H1 (cell line): Measurements from ENCODE around the gene MAPK14. TPM values are rescaled to one million over a fixed set of nuclear protein-coding genes. Genes with fewer than 3 reads are reported as not detected.

ENCODE experiments used
- CTCF ChIA-PET: fragments of 300-600 bp; sonication (Branson Sonifier 250); formaldehyde crosslinking; loops from one replicate; lab custom pipeline; 2021; ENCODE audit not compliant: partially characterized antibody; lab: Charles Lee
- POLR2A ChIA-PET: fragments of 300-600 bp; sonication (Branson Sonifier 250); formaldehyde crosslinking; loops from one replicate; lab custom pipeline; 2021; ENCODE audit warnings: inconsistent platforms; ENCODE audit not compliant: partially characterized antibody; lab: Charles Lee
- DNase-seq, 2 experiments: peaks; one replicate each; pipeline versions ENCODE4 v3.0.0 to v3.0.0-alpha.2; 2010 to 2022; ENCODE audit warnings: low spot score in 2 of 2, low read depth in 1 of 2, mixed read lengths in 1 of 2
- FAIRE-seq: peaks from 2 replicates; lab custom pipeline; 2011; peaks lifted over from hg19 to GRCh38; lab: Jason Lieb, UNC
- H2AFZ ChIP-seq: 2 replicates; pipeline ENCODE4 v1.8.1; 2012; ENCODE audit warnings: low read length, inconsistent platforms
- H2AK5ac ChIP-seq: 2 replicates; pipeline ENCODE4 v1.6.1; 2013; ENCODE audit warnings: low read depth, low read length
- H2BK120ac ChIP-seq: replicated peaks from 2 replicates; pipeline ENCODE3; 2013; ENCODE audit warnings: low read depth, low read length, inconsistent platforms
- H2BK12ac ChIP-seq: 2 replicates; pipeline ENCODE4 v1.6.1; 2013; ENCODE audit warnings: low read depth, low read length
- H2BK15ac ChIP-seq: 2 replicates; pipeline ENCODE4 v1.6.1; 2013; ENCODE audit warnings: low read length
- H2BK20ac ChIP-seq: 2 replicates; pipeline ENCODE4 v1.6.1; 2013; ENCODE audit warnings: low read length
- H2BK5ac ChIP-seq: 2 replicates; pipeline ENCODE4 v1.6.1; 2013; ENCODE audit warnings: low read depth, low read length
- H3K14ac ChIP-seq: 2 replicates; pipeline ENCODE4 v1.6.1; 2013; ENCODE audit warnings: inconsistent platforms; ENCODE audit not compliant: insufficient read length
- H3K18ac ChIP-seq: 2 replicates; pipeline ENCODE4 v1.6.1; 2013; ENCODE audit warnings: low read length; ENCODE audit errors: extremely low read depth
- H3K23ac ChIP-seq: 2 replicates; pipeline ENCODE4 v1.6.1; 2013; ENCODE audit warnings: inconsistent platforms; ENCODE audit not compliant: insufficient read length
- H3K23me2 ChIP-seq: 2 replicates; pipeline ENCODE4 v1.6.1; 2013; ENCODE audit warnings: low read depth, low read length
- H3K27ac ChIP-seq: 2 replicates; pipeline ENCODE4 v1.6.1; 2011; ENCODE audit warnings: low read depth, low read length, inconsistent platforms
- H3K27me3 ChIP-seq, 4 experiments: replicated peaks in 1 of 4; 1 replicate in 1 of 4; 2 replicates in 3 of 4; pipeline versions ENCODE4 v1.6.1 to v1.8.1; 2011 to 2013; ENCODE audit warnings: low read length in 3 of 4, mild to moderate bottlenecking in 3 of 4, inconsistent platforms in 2 of 4, mixed read lengths in 2 of 4, moderate library complexity in 1 of 4; ENCODE audit not compliant: control insufficient read depth in 3 of 4, insufficient read depth in 3 of 4; ENCODE audit errors: extremely low read depth in 1 of 4
- H3K36me3 ChIP-seq, 4 experiments: 2 replicates each; pipeline versions ENCODE4 v1.6.1 to v1.8.1; 2011 to 2013; ENCODE audit warnings: mild to moderate bottlenecking in 4 of 4, low read length in 3 of 4, moderate library complexity in 2 of 4, control low read depth in 1 of 4, inconsistent platforms in 1 of 4; ENCODE audit not compliant: insufficient read depth in 4 of 4, control insufficient read depth in 2 of 4
- H3K4ac ChIP-seq: replicated peaks from 2 replicates; pipeline ENCODE3; 2013; ENCODE audit warnings: low read length, low read depth, mixed read lengths, inconsistent platforms; ENCODE audit not compliant: insufficient read length
- H3K4me1 ChIP-seq, 4 experiments: replicated peaks in 1 of 4; 1 replicate in 1 of 4; 2 replicates in 3 of 4; pipeline versions ENCODE4 v1.6.1 to v1.8.1; 2011 to 2013; ENCODE audit warnings: low read length in 3 of 4, inconsistent platforms in 2 of 4, mixed read lengths in 1 of 4; ENCODE audit not compliant: insufficient read depth in 4 of 4, control insufficient read depth in 3 of 4
- H3K4me2 ChIP-seq, 2 experiments: 2 replicates each; pipeline versions ENCODE4 v1.6.1 to v1.8.1; 2011 to 2013; ENCODE audit warnings: low read depth in 2 of 2, low read length in 2 of 2, control low read depth in 1 of 2, inconsistent platforms in 1 of 2, mild to moderate bottlenecking in 1 of 2; ENCODE audit not compliant: insufficient read depth in 1 of 2
- H3K4me3 ChIP-seq, 4 experiments: fragments of 200-600, 300-600 bp in 1 of 4; sonication (generic), shearing (Covaris generic), sonication (Bioruptor Twin) in 1 of 4; 2 replicates each; pipeline versions ENCODE4 v1.5.1 to v1.8.1; 2011 to 2016; ENCODE audit warnings: low read length in 4 of 4, low read depth in 3 of 4, control low read depth in 2 of 4, inconsistent platforms in 2 of 4, mild to moderate bottlenecking in 2 of 4, mixed read lengths in 1 of 4, moderate library complexity in 1 of 4; ENCODE audit not compliant: insufficient read depth in 2 of 4; ENCODE audit errors: extremely low read depth in 1 of 4
- H3K56ac ChIP-seq: replicated peaks from 2 replicates; pipeline ENCODE3; 2013; ENCODE audit warnings: low read depth, mild to moderate bottlenecking, mixed read lengths, low read length, inconsistent platforms; ENCODE audit not compliant: insufficient read length
- H3K79me1 ChIP-seq: 2 replicates; pipeline ENCODE4 v1.6.1; 2013; ENCODE audit warnings: low read depth, low read length, control low read depth
- H3K79me2 ChIP-seq, 2 experiments: 2 replicates each; pipeline versions ENCODE4 v1.6.1 to v1.8.1; 2012 to 2013; ENCODE audit warnings: low read length in 2 of 2, mild to moderate bottlenecking in 2 of 2, inconsistent platforms in 1 of 2; ENCODE audit not compliant: insufficient read depth in 2 of 2, control insufficient read depth in 1 of 2
- H3K9ac ChIP-seq, 4 experiments: replicated peaks in 1 of 4; 1 replicate in 1 of 4; 2 replicates in 3 of 4; pipeline versions ENCODE4 v1.6.1 to v1.8.1; 2011 to 2013; ENCODE audit warnings: low read depth in 3 of 4, low read length in 3 of 4, control low read depth in 2 of 4, mild to moderate bottlenecking in 2 of 4, moderate library complexity in 2 of 4, inconsistent platforms in 1 of 4; ENCODE audit errors: extremely low read depth in 1 of 4
- H3K9me3 ChIP-seq, 2 experiments: 2 replicates each; pipeline versions ENCODE4 v1.6.1 to v1.8.1; 2012 to 2013; ENCODE audit warnings: mild to moderate bottlenecking in 2 of 2, moderate library complexity in 2 of 2, control low read depth in 1 of 2, inconsistent platforms in 1 of 2, low read depth in 1 of 2, low read length in 1 of 2, mixed read lengths in 1 of 2; ENCODE audit not compliant: insufficient read depth in 2 of 2
- H4K20me1 ChIP-seq, 2 experiments: replicated peaks in 1 of 2; 2 replicates each; pipeline versions ENCODE3 to v1.8.1; 2011 to 2013; ENCODE audit warnings: inconsistent platforms in 2 of 2, low read length in 2 of 2, mild to moderate bottlenecking in 1 of 2; ENCODE audit not compliant: insufficient read depth in 2 of 2, control insufficient read depth in 1 of 2
- H4K5ac ChIP-seq: 2 replicates; pipeline ENCODE4 v1.6.1; 2013; ENCODE audit warnings: low read length, low read depth, mixed read lengths, inconsistent platforms; ENCODE audit not compliant: insufficient read length
- H4K8ac ChIP-seq: 2 replicates; pipeline ENCODE4 v1.8.0; 2013; ENCODE audit warnings: mild to moderate bottlenecking, moderate library complexity, low read length, inconsistent platforms; ENCODE audit not compliant: insufficient read depth; ENCODE audit errors: extremely low read depth
- H4K91ac ChIP-seq: replicated peaks from 2 replicates; pipeline ENCODE3; 2013; ENCODE audit warnings: low read length, mixed read lengths, inconsistent platforms; ENCODE audit not compliant: insufficient read length
- HDAC2 ChIP-seq, 2 experiments: fragments of 300-600 bp in 1 of 2; sonication (generic) in 1 of 2; IDR thresholded peaks; 2 replicates each; pipeline ENCODE4 v1.6.1; 2011 to 2012; ENCODE audit warnings: low read depth in 2 of 2, low read length in 2 of 2, mild to moderate bottlenecking in 2 of 2, moderate library complexity in 2 of 2, borderline replicate concordance in 1 of 2, inconsistent platforms in 1 of 2
- MAX ChIP-seq: IDR thresholded peaks from 2 replicates; pipeline ENCODE4 v1.6.1; 2012; ENCODE audit warnings: inconsistent platforms
- PHF8 ChIP-seq: fragments of 200-600 bp; sonication (generic); conservative IDR thresholded peaks from 2 replicates; pipeline ENCODE4 v1.7.1; 2012; ENCODE audit warnings: low read depth, mild to moderate bottlenecking, inconsistent platforms, low read length, moderate library complexity
- RNF2 ChIP-seq: fragments of 200-900, 300-1000 bp; sonication (generic); IDR thresholded peaks from 2 replicates; pipeline ENCODE4 v1.7.1; 2016; ENCODE audit warnings: borderline replicate concordance, low read depth, mild to moderate bottlenecking, antibody characterized with exemption, low read length; ENCODE audit not compliant: poor library complexity, severe bottlenecking; ENCODE audit errors: missing control alignments
- RXRA ChIP-seq: IDR thresholded peaks from 2 replicates; pipeline ENCODE4 v1.6.1; 2011; ENCODE audit warnings: low read depth, mild to moderate bottlenecking, low read length, moderate library complexity; ENCODE audit not compliant: insufficient read depth
- WGBS, 2 experiments: shearing (Covaris generic) in 1 of 2; methylation state at CpG; one replicate each; pipeline versions ENCODE4 v1.1.6 to v1.1.7; 2013 to 2015; ENCODE audit warnings: low lambda C conversion rate in 2 of 2, mixed read lengths in 2 of 2, inconsistent platforms in 1 of 2, low coverage in 1 of 2, missing lambda C conversion rate in 1 of 2; ENCODE audit not compliant: insufficient replicate concordance in 2 of 2, insufficient coverage in 1 of 2, insufficient read length in 1 of 2; ENCODE audit errors: extremely low coverage in 1 of 2, missing lambda C conversion rate in 1 of 2; 5-methylcytosine and 5-hydroxymethylcytosine counted together
- polyA plus RNA-seq, 7 experiments: library from polyadenylated mRNA; depleted of rRNA in 3 of 7; stranded (reverse) in 5 of 7; unstranded in 2 of 7; fragments of >200 nt in 5 of 7; fragments of 200-250 nt in 2 of 7; gene quantifications; 1 replicate in 5 of 7; 2 replicates in 1 of 7; 4 replicates in 1 of 7; pipeline versions ENCODE4 v1.2.1 to v1.2.3, GENCODE V29; 2011 to 2013; ENCODE audit warnings: missing spikeins in 2 of 7, mixed read lengths in 2 of 7
- total RNA-seq: library from RNA; stranded (reverse); fragmentation: NEBNext Ultra II Directional; extraction: Animal tissue kit (Norgen Biotek cat#: 25700); gene quantifications from 2 replicates; pipeline ENCODE4 v1.2.1, GENCODE V29; 2021
- TF ChIP-seq, protein P1 (sequence below): IDR thresholded peaks from 2 replicates; pipeline ENCODE4 v1.6.1; 2011; ENCODE audit warnings: low read depth, mild to moderate bottlenecking, low read length; ENCODE audit not compliant: insufficient read depth

MAPK14 gene
- total and polyA plus RNA-seq, 2 of the 8 experiments (the other 6 are each of a cell fraction or from before 2014, with no cell fraction given) = 18.1 to 39.3 TPM

DNA sequence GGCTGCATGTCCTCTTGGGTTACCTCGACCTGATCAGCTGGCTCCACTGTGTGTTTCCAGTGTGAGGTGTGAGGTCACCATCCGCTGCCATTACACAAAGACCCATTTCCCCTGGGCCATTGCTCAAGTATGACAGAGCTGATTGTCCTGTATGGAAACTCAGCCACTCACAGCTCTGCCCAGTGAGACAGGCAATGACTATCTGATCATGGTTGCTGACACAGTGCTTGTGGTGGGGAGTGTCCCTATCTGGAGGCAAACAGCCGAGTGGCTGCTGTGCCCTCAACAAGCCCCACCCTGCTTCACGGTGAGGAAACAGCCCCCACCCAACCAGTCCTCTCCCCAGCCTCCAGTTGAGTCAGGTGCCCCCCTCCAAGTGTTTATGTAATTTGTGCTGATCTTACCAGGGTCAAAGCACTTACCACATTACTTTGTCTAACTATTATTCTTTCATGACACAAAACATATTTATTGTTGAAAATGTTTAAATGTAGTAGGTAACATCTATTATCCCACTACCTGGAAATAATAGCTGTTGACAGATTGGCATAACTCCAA, 91.0 kb downstream of the MAPK14 start:
- Histone ChIP-seq H2AK5ac (no peak overlapping the region), H3K18ac (no peak overlapping the region), H3K9me3 (no peaks in the 10 kb centered on the region), H3K27me3 (no peaks in the 10 kb centered on the region), H2BK120ac (no peak overlapping the region), H2AFZ (no peak overlapping the region), H2BK20ac (no peak overlapping the region), H3K14ac (no peak overlapping the region), H2BK15ac (no peak overlapping the region), H3K23ac (no peak overlapping the region), H2BK12ac (no peak overlapping the region), H3K4ac (no peak overlapping the region), H4K20me1 (peaks cover 0 to 2% of the 10 kb centered on the region in 2 experiments), H4K91ac (no peak overlapping the region), H4K8ac (no peak overlapping the region), H3K79me1 (no peaks in the 10 kb centered on the region), H3K9ac (no peak overlapping the region), H3K36me3 (no peaks in the 10 kb centered on the region), H3K4me1 (peaks cover 4 to 13% (median 8%) of the 10 kb centered on the region in 4 experiments; a peak in 6 of 7 replicates), H3K4me3 (no peak overlapping the region), H3K27ac (no peak overlapping the region), H3K4me2 (no peak overlapping the region), H3K79me2 (no peaks in the 10 kb centered on the region), H2BK5ac (no peak overlapping the region), H3K23me2 (no peaks in the 10 kb centered on the region), H4K5ac (no peak overlapping the region), H3K56ac (no peak overlapping the region)
- TF ChIP-seq PHF8 (no peak), HDAC2 (IDR thresholded peaks at IDR 0.05; ENCODE audit: borderline replicate concordance in 1 of 2, low read depth in 2 of 2, low read length in 2 of 2) (no peak), RNF2 (no peak), MAX (no peak), RXRA (no peak)
- TF ChIP-seq, protein P1, sequence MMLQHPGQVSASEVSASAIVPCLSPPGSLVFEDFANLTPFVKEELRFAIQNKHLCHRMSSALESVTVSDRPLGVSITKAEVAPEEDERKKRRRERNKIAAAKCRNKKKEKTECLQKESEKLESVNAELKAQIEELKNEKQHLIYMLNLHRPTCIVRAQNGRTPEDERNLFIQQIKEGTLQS = no peak
- POLR2A ChIA-PET = interaction anchor here (0.9 to 1.0 kb wide), 2 partner anchors 9 to 17 kb away, joined by 3 read pairs; no protein-coding TSS in a partner anchor
- 89% methylated on average over 4 of the region's 4 CpGs; no CpG with 5 or more reads in 1 of the 2 experiments for WGBS, 2 experiments
- CTCF ChIA-PET = no interaction called here
- DNase-seq (no peak), FAIRE-seq (no peak)
